Choroid plexus epithelial cell (primary cell): Measurements from ENCODE around the gene CAMKK1.

ENCODE experiments used
- DNase-seq: peaks from one replicate; pipeline ENCODE4 v3.0.0-alpha.2; 2010; ENCODE audit warnings: low read depth
- H3K4me3 ChIP-seq: 2 replicates; pipeline ENCODE4 v1.5.1; 2011; ENCODE audit warnings: low read depth, mild to moderate bottlenecking, control low read depth, low read length, moderate library complexity
- CTCF ChIP-seq: conservative IDR thresholded peaks from 2 replicates; pipeline ENCODE4 v1.5.1; 2011; ENCODE audit warnings: low read depth, mild to moderate bottlenecking, control low read depth, inconsistent platforms, low read length, moderate library complexity

CAMKK1 gene

GRCh38 chr17:3929181-3929580 lies 36.3 kb upstream of the CAMKK1 start:
- no peak for TF ChIP-seq CTCF
- no peak overlapping the region for H3K4me3 ChIP-seq
- no peak for DNase-seq

GRCh38 chr17:3928406-3928805 lies 35.6 kb upstream of the CAMKK1 start:
- H3K4me3 ChIP-seq = no peak overlapping the region
- no peak for TF ChIP-seq CTCF

GRCh38 chr17:3927628-3928340 lies 34.9 kb upstream of the CAMKK1 start:
- no peak overlapping the region for H3K4me3 ChIP-seq
- TF ChIP-seq CTCF = no peak
- no peak for DNase-seq

More at GRCh38 chr17:3928406-3928805, 35.6 kb upstream of the CAMKK1 start:
- DNase-seq = no peak

- no peak overlapping the region for H3K4me3 ChIP-seq
- no peak for TF ChIP-seq CTCF
- DNase-seq = no peak
Measured at GRCh38 chr17:3926860-3927627, 34.2 kb upstream of the CAMKK1 start.

- H3K4me3 ChIP-seq = no peak overlapping the region
- no peak for DNase-seq
- no peak for TF ChIP-seq CTCF
Measured at GRCh38 chr17:3925684-3926485, 33.0 kb upstream of the CAMKK1 start.

- no peak for TF ChIP-seq CTCF
- no peak overlapping the region for H3K4me3 ChIP-seq
- no peak for DNase-seq
Measured at GRCh38 chr17:3924512-3925350, 31.9 kb upstream of the CAMKK1 start.
